ENCODE measurements around the gene CMTR1. TPM values are rescaled to one million over a fixed set of nuclear protein-coding genes. Genes with fewer than 3 reads are reported as not detected.

Gene CMTR1
- total RNA-seq, 1 experiment from 2014 or later, result 28.7 TPM

GRCh38 chr6:37492236-37492972, 59.4 kb downstream of the CMTR1 start:
- Histone ChIP-seq H3K36me3 (ENCODE audit: control insufficient read depth in 1 of 2, insufficient read depth in 2 of 2, low read length in 2 of 2) (no peaks in the 10 kb centered on the region), H2AFZ (ENCODE audit: low read depth, low read length, poor library complexity, severe bottlenecking) (no peak overlapping the region), H3K27ac (ENCODE audit: low read depth, low read length) (no peak overlapping the region), H3K4me1 (ENCODE audit: control insufficient read depth in 1 of 2, insufficient read depth in 2 of 2, low read length in 2 of 2) (no peaks in the 10 kb centered on the region), H3K79me2 (ENCODE audit: insufficient read depth, low read length) (no peaks in the 10 kb centered on the region; the same call in 1 of the 2 replicates), H3K9me2 (ENCODE audit: insufficient read depth) (no peaks in the 10 kb centered on the region), H3K27me3 (ENCODE audit: insufficient read depth, low read length) (no peaks in the 10 kb centered on the region), H3K9me3 (ENCODE audit: control insufficient read depth in 1 of 2, insufficient read depth in 1 of 2, low read depth in 1 of 2, low read length in 2 of 2) (no peaks in the 10 kb centered on the region), H3K9ac (ENCODE audit: low read length) (no peak overlapping the region), H4K20me1 (ENCODE audit: insufficient read depth) (no peaks in the 10 kb centered on the region), H3K4me3 (replicated peaks in 1 of 2; ENCODE audit: low read depth in 1 of 2, low read length in 2 of 2) (no peak overlapping the region), H3K4me2 (ENCODE audit: low read length) (no peak overlapping the region)
- ATAC-seq (no peak), DNase-seq (ENCODE audit: low read depth, low spot score) (no peak)
- TF ChIP-seq, protein P1, sequence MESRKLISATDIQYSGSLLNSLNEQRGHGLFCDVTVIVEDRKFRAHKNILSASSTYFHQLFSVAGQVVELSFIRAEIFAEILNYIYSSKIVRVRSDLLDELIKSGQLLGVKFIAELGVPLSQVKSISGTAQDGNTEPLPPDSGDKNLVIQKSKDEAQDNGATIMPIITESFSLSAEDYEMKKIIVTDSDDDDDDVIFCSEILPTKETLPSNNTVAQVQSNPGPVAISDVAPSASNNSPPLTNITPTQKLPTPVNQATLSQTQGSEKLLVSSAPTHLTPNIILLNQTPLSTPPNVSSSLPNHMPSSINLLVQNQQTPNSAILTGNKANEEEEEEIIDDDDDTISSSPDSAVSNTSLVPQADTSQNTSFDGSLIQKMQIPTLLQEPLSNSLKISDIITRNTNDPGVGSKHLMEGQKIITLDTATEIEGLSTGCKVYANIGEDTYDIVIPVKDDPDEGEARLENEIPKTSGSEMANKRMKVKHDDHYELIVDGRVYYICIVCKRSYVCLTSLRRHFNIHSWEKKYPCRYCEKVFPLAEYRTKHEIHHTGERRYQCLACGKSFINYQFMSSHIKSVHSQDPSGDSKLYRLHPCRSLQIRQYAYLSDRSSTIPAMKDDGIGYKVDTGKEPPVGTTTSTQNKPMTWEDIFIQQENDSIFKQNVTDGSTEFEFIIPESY (IDR thresholded peaks at IDR 0.05; ENCODE audit: extremely low read depth, insufficient replicate concordance, low read length), result no peak
- TF ChIP-seq, protein P2, sequence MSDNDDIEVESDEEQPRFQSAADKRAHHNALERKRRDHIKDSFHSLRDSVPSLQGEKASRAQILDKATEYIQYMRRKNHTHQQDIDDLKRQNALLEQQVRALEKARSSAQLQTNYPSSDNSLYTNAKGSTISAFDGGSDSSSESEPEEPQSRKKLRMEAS (IDR thresholded peaks at IDR 0.05), result no peak
- TF ChIP-seq SIN3A (IDR thresholded peaks at IDR 0.05; ENCODE audit: low read depth), result no peak
- TF ChIP-seq FOSL1 (IDR thresholded peaks at IDR 0.05; ENCODE audit: low read depth), result no peak
- TF ChIP-seq JUND (IDR thresholded peaks at IDR 0.05), result no peak
- no peak for TF ChIP-seq CTCF (IDR thresholded peaks at IDR 0.05 in 2 of 3, conservative IDR thresholded peaks at IDR 0.05 in 1 of 3; ENCODE audit: borderline replicate concordance in 1 of 3, insufficient read depth in 1 of 3, low read depth in 2 of 3, low read length in 2 of 3)
- TF ChIP-seq EGR1 (IDR thresholded peaks at IDR 0.05; ENCODE audit: low read depth), result no peak
- TF ChIP-seq, protein P3, sequence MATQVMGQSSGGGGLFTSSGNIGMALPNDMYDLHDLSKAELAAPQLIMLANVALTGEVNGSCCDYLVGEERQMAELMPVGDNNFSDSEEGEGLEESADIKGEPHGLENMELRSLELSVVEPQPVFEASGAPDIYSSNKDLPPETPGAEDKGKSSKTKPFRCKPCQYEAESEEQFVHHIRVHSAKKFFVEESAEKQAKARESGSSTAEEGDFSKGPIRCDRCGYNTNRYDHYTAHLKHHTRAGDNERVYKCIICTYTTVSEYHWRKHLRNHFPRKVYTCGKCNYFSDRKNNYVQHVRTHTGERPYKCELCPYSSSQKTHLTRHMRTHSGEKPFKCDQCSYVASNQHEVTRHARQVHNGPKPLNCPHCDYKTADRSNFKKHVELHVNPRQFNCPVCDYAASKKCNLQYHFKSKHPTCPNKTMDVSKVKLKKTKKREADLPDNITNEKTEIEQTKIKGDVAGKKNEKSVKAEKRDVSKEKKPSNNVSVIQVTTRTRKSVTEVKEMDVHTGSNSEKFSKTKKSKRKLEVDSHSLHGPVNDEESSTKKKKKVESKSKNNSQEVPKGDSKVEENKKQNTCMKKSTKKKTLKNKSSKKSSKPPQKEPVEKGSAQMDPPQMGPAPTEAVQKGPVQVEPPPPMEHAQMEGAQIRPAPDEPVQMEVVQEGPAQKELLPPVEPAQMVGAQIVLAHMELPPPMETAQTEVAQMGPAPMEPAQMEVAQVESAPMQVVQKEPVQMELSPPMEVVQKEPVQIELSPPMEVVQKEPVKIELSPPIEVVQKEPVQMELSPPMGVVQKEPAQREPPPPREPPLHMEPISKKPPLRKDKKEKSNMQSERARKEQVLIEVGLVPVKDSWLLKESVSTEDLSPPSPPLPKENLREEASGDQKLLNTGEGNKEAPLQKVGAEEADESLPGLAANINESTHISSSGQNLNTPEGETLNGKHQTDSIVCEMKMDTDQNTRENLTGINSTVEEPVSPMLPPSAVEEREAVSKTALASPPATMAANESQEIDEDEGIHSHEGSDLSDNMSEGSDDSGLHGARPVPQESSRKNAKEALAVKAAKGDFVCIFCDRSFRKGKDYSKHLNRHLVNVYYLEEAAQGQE (IDR thresholded peaks at IDR 0.05; ENCODE audit: low read depth), result no peak
- TF ChIP-seq TCF7L2 (IDR thresholded peaks at IDR 0.05; ENCODE audit: borderline replicate concordance, extremely low read depth, insufficient read depth, insufficient read length), result no peak
- ChIA-PET CTCF (no interaction called here), POLR2A (no interaction called here), RAD21 (ENCODE audit: low non-redundant PET in 1 of 2, low total read pairs in 2 of 2, uncharacterized antibody in 2 of 2, unreplicated experiment in 2 of 2) (no interaction called here)
- no TSS peak for BruUV-seq (replicated peaks)
- intact Hi-C loops (cut with micrococcal nuclease), result no loop called here

Measured in HCT116 (cell line).